ENCODE data around the gene PPP1R26.
"Not testable (repeated sequence)": the region's sequence is repeated elsewhere in the genome, so short reads cannot be mapped to it uniquely, and the experiment has no call there.

The PPP1R26 gene

DNA sequence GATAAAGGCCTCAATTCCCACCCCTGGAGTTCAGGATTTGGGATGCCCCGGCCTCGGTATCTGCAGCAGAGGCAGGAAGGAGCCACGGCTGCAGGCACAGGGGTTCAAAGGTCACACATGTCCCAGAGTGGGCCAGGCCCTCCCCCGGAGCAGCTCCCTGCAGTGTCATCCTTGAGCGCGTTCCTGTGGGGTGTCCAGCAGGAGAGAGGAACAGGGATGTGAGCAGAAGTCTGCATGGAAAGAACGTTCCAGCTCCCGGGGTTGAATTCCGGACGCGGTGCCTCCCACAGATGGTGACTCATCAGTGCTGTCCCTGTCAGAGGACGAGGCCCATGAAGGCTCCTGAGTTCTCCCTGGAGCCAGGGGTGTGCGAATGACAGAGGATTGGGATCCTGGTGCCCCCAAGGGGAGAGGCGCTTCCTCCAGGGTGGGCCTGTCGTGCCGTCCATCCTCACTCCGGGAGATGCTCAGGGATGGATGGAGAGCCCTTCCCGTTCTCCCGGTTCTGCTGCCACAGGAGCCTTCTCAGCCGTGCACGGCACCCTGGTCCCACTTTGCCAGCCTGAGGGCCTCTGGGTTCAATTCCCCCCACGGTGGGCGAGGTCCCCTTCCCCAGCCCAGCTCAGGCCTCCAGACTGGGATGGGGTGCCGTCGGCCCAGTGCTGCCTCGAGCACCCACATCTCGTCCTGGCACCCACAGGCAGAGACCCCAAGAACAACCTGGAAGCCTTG is 44.7 kb downstream of the PPP1R26 start:
- no peak for DNase-seq

DNA sequence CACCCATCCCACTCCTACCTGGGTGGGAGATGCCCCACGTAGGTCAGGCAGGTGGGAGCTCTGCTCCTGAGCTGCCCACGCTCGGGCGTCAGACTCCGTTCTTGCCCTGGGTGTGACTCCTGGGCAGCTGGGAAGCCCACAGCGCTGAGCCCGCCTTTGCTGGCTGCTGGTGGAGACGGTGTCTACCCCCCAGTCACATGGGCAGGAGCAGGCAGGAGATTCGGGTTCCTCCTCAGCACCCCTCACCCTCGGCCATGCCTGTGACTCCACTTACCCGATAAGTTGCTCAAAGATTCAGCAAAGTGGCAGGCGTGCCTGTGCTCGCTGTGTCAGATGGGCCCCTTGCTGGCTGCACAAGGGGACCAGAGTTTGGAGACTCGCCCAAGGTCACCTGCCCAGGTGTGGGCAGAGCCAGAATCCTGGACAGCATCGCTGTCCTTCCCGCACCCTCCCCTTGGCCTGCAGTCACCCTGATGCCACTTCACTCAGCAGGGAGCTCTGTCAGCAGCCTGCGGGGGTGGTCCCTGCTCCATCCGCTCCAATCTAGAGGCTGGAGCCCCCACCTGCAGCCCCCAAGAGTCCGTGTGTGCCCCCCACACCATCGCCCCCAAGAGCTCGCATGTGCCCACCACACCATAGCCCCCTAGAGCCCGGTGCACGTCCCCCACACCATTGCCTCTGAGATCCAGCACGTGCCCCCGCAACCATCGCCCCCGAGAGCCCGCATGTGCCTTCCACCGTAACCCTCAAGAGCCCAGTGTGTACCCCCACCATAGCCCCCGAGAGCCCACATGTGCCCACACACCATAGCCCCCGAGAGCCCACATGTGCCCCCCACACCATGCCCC is 45.9 kb downstream of the PPP1R26 start:
- DNase-seq, result no peak

DNA sequence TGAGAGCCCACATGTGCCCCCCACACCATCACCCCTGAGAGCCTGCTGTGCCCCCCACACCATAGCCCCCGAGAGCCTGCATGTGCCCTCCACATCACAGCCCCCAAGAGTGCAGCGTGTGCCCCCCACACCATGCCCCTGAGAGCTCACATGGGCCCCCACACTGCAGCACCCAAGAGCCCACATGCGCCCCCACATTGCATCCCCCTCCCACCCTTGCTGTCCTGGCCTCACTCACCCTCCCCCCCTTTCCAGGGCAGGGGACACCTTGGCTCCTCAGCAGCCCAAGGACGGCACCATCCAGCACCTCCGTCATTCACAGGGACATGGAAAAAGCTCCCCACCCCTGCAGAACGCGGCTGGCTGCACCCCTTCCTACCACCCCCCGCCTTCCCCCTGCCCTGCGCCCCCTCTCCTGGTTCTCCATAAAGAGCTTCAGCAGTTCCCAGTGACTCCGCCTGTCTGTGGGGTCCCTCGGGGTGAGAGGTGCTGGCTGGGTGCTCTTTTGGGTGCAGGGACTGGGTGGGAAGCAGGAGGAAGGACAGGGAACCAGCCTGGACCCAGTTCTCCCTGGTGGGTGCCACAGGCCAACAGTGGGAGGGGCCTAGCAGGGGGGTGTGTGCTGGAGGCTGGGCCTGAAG is 46.6 kb downstream of the PPP1R26 start:
- no peak for DNase-seq

DNA sequence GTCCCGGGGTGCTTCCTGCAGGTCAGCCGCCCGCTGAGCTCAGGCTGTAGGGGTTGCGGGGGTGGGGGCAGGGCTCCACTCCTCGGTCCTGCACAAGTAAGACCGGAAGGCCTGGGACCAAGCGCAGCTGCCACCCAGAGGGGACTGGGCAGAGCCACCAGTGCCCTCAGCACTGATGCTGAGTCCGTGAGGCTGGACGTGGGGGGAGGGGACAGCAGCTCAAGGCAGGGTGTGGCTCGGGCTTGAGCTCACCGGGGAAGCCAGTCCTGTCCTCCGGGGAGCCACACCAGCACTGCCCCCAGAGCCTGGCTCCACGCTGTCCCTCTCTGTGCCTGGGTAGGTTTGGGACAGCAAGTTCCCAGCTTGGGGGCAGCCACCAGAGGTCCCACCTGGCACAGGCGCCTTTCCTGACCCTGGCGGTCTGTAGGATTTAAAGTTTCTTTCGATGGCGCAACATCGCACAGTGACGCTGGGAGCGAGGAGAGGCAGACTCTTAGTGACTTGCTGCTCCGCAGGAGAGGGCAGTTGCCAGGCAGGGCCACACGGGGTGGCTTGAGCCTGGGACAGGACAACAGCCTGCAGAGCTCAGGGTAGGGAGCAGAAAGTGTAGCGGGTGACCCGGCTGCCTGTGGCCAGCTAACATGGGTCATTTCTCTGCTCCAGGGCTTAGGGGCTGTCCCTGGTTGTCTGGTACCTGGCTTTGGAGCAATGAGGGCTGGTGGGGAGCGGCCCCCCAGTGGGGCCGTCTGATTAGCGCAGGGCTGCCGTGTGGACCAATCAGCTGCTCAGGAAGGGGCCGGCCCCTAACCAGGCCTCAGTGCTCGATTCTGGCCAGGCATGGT is 47.4 kb downstream of the PPP1R26 start:
- no peak for DNase-seq

DNA sequence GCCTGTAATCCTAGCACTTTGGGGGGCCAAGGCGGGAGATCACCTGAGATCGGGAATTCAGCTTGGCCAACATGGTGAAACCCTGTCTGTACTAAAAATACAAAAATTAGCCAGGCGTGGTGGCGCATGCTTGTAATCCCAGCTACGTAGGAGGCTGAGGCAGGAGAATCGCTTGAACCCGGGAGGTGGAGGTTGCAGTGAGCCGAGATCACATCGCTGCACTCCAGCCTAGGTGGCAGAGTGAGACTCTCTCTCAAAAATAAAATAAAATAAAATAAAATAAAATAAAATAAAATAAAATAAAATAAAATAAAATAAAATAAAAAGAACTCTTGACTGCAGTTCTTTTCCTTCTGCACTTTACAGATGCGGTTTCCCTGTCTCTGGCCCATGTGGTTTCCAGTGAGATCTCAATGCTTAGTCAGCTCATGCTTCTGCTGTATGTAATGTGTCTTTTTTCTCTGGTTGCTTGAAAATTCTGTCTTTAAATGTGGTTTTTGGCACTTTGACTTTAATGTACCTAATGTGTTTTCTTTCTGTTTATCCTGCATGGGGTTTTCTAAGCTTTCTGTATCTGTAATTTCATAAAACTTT is 49.4 kb downstream of the PPP1R26 start:
- DNase-seq, result not testable (repeated sequence)

DNA sequence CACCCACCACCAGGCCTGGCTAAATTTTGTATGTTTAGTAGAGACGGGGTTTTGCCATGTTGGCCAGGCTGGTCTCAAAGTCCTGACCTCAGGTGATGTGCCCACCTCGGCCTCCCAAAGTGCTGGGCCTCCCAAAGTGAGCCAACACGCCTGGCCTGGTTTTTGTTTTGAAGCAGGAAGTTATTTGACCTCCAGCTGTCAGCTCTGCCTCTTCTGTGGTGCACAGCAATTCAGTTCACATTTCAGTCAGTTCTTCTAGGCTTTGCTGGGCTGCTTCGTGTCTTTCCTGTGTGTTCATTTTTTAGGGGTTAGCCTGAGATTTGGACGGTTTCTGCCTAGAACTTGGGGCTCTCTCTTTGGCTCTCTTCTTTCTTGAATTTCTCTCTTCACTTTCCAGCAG is 50.6 kb downstream of the PPP1R26 start:
- no peak for DNase-seq

DNA sequence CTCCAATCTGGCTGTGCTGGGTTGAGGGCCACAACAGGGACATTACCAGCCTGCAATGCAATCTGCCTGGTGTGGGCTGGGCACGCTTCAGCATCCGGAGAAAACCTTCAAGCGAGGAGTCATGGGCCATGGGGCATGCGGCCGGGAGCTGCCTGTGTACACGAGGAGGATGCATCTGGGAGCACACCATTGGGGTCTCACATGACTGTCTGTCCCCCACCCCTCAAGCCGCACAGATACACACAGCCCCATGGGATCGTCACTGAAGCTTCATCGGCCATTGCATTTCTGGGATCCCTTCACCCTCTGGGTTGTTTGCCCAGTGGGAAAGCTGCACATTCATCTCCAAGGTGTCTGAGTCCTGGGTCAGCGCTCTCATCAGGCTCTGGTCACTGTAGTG is 51.5 kb downstream of the PPP1R26 start:
- no peak for DNase-seq

DNA sequence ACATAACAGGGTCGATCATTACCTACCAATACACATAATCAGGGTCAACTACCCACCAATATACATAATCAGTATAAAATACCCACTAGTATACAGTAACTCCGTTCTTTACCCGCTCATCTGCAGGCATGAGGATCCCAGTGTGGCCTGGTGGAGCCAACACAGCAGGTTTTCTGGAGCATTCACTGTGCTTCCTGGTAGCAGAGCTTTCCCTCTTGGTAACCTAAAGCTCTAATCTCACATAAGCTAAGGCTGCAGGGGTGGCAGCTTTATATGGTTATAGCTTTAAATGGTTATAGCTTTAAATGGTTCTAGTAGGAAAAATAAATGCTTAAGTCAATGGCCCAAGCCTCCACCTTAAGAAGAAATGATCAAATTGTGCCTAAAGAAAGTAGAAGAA is 53.5 kb downstream of the PPP1R26 start:
- no peak for DNase-seq

DNA sequence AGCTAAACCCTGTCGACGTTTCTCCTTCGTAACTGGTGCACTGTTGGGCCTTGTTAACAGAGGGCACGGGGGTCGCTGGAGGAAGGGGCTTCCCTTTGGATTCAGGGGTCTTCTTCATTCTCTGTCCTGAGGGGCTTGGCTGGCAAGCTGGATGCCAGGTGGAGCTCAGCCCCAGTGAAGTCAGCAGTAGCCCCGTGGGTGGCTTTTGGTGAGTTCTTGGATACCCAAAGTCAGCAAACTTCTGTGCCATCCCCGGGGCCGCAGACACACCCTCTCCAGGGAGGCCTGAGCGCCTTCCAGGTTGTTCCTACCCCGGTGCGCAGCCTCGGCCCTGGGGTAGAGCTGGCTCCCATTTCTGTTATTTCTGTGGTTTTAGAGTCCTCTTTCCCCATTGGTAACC is 54.1 kb downstream of the PPP1R26 start:
- DNase-seq, result no peak

DNA sequence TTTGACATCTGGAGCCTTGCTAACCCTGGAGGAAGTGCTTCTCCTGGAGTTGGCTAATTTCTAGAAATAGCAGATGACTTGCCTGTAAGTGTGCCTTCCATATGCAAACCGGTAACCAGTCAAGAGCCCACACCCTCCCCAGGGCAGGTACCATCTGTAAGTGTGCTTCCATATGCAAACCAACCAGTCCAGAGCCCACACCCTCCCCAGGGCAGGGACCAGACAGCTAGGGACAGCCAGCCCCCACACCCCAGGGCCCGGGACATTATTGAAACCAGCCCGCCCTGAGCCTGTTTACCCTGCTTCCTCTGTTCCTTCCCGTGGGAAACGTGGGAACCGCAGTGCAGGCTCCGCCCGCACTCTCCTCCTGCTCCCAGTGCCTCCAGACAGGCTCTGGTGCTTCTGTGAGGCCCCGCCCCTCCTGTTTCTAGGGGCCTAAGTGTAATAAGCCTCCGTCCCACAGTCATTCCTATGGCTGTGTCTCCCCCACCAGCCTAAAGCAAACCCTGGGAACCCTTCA is 54.7 kb downstream of the PPP1R26 start:
- not testable (repeated sequence) for DNase-seq

DNA sequence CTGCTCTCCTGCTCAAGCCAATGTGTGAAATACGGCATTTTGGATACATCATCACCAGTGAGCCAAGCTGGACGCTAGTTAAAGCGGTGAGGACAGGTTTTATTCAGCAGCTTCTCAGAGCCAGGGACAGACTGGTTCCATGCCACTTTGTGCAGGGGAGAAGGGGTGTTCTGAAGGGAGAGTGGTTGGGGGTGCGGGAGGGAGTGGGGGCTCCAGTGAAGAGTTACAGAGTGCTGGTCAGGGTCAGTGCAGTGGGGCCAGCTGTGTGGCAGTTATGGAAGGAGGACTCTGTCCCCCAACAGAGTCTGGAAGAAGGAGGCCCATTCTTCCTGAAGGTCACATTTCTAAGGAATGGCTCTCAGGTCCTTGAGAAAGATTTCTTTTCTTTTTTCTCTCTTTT is 55.2 kb downstream of the PPP1R26 start:
- DNase-seq, result not testable (repeated sequence)

DNA sequence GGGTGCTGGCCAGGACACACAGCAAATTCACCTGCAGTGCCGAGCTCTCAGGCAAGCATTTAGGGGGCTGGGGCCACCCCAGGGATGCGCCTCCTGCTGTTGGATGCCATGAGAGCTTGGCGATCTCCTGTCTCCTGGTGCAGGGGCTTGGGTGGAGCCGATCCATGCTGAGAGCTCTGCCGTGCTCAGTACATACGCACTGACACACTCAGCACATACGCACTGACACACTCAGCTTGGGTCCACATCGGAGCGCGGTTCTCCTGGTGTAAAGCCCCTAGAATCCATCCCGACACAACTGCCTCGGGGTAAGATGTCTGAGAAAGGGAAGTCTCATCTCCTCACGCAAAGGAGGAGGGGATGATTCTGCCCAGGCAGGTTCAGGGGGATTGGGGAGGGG is 56.0 kb downstream of the PPP1R26 start:
- not testable (repeated sequence) for DNase-seq

DNA sequence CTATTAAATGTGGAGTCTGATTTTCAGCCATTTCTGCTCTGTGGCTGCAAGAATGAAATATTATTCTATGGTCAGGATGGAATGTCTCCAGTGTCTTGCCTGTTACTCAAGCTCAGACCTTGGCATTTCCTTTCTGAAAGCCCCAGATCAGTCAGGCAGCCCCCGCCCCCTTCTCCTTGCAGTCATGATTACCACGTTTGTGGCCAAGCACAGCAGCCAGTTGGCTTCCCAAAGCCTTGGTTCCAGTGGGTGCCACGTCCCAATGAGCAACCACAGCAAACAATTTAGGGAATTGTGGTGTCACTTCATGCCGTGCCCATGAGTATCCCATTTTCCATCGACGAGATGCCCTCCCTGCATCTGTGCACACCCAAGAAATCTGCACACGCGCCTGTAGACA is 56.6 kb downstream of the PPP1R26 start:
- DNase-seq, result no peak
